HG02938 (cell line): ENCODE measurements around the gene NINJ1.
A peak's percentile ranks its signal among the peaks of the same experiment; 100 is the strongest.
"Not testable (repeated sequence)": the region's sequence is repeated elsewhere in the genome, so short reads cannot be mapped to it uniquely, and the experiment has no call there.

Experiments
- ATAC-seq: cut with Tn5 transposase; IDR thresholded peaks from one replicate; pipeline ENCODE4 v1.9.1; 2021; ENCODE audit warnings: mild to moderate bottlenecking, moderate library complexity; ENCODE audit not compliant: unreplicated experiment

NINJ1 gene

DNA sequence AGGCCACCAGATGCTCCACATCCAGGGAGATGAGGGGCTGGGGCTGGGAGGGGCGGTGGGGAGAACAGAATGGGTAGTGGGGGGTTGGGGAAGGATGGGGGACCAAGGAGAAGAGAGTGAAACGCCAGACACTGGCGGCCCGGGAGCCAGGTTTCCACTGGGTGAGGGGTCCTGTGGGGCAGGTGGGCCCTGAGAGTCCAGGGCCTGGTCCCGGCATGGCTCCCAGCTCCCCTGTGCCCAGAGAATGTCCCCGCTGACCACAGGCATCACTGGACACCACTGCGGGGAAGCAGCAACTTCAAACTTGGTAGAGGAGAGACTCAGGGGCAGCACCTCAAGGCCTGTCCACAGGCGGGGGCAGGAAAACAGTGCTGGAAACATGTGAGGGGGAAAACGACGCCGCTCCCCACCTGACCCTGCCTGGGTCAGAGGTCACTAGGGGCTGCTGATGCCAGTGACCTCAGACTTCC, 13.2 kb downstream of the NINJ1 start:
- ATAC-seq, result no peak

GRCh38 chr9:93119953-93120845, 13.9 kb downstream of the NINJ1 start:
- ATAC-seq, result peak; percentile 86

DNA sequence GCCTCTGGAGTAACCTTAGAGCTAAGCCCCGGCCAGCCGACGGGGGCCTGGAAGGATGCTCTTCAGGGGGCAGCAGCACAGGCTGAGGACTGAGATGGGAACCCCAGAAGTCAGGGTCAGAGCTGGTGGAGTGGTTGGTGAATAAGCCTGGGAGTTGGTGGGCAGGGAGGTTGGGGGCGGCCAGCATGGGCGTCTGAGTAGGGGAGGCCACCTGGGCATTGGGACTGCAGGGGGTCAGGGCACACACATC, 14.4 kb downstream of the NINJ1 start:
- no peak for ATAC-seq

- no peak for ATAC-seq
Observed at GRCh38 chr9:93118863-93119702, 15.0 kb downstream of the NINJ1 start.

DNA sequence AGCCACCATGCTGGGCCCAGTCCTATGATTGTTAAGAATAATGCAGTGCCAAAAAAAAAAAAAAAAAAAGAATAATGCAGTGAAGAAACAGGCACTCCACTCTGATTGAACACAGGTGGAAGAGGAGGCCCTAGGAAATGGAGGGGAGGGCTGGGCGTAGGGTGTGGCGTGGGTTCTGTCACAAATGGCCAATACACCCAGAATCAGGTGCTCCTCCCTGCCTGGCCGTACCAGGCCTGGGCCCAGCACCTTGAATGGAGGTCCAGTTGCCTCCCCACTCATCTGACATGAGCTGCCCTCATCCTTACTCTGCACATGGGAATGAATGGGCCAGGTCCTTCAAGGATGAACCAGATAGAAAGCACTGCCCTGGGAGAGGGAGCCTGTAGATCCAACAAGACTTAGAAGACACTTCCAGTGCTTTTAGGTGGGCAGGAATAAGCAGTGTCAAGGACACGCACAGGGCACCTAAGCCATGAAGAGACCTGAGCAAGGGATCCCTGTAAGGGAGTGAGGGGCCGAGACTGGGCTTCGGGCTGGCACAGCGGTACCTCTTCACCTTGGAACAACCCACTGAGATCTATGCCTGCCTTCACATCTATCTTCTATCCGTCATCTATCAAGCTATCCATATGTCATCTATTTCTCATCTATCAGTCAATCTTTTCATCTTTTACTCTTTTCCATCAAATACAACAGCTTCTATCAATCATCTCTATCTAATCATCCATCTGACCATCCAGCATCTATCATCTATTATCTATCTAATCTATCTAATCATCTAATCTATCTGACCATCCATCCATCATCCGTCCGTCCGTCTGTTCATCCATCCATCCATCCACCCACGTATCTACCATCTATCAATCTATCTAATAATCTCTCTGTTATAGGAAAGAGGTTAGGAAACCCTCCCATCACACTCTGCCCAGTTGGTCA, 15.9 kb downstream of the NINJ1 start:
- ATAC-seq, result no peak

DNA sequence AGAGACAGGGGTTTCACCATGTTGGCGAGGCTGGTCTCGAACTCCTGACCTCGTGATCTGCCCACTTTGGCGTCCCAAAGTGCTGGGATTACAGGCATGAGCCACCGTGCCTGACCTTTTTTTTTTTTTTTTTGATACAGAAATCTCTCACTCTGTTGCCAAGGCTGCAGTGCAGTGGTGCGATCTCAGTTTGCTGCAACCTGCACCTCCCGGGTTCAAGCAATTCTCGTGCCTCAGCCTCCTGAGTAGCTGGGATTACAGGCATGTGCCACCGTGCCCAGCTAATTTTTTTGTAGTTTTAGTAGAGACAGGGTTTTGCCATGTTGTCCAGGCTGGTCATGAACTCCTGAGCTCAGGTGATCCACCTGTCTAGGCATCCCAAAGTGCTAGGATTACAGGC, 16.5 kb downstream of the NINJ1 start:
- not testable (repeated sequence) for ATAC-seq

- no peak for ATAC-seq
Observed at GRCh38 chr9:93116072-93116961, 17.7 kb downstream of the NINJ1 start.

DNA sequence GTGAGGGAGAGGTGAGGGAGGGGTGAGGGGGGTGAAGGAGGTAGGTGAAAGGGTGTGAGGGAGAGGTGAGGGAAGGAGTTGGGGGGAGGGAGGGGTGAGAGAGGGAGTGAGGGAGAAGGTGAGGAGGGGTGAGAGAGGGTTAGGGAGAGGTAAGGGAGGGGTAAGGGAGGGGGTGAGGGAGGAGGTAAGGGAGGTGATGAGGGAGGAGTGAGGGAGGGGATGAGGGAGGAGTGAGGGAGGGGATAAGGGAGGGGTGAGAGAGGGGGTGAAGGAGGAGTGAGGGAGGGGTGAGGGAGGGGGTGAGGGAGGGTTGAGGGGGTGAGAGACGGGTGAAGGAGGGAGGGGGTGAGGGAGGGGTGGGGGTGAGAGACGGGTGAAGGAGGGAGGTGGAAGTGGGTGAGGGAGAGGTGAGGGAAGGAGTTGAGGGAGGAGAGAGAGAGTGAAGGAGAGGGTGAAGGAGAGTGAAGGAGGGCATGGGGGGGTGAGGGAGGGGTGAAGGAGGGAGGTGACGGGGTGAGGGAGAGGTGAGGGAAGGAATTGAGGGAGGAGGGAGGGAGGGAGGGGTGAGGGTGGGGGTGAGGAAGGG, 18.5 kb downstream of the NINJ1 start:
- ATAC-seq, result no peak

DNA sequence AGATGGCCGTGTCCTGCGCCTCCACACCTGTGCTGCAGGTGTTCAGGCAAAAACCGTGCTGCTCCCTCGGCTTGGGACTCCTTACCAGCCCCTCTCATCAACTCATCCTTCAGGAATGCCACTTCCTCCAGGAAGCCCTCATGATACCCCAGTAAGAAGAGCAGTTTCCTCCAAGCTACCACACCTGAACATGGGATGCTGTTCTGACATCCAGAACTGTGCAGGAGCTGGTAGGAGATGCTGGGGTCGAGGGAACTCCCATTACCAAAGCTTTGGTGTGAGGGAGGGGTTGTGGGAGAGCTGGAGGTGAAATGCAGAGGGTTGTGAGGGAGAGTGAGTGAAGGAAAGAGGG, 19.1 kb downstream of the NINJ1 start:
- no peak for ATAC-seq

DNA sequence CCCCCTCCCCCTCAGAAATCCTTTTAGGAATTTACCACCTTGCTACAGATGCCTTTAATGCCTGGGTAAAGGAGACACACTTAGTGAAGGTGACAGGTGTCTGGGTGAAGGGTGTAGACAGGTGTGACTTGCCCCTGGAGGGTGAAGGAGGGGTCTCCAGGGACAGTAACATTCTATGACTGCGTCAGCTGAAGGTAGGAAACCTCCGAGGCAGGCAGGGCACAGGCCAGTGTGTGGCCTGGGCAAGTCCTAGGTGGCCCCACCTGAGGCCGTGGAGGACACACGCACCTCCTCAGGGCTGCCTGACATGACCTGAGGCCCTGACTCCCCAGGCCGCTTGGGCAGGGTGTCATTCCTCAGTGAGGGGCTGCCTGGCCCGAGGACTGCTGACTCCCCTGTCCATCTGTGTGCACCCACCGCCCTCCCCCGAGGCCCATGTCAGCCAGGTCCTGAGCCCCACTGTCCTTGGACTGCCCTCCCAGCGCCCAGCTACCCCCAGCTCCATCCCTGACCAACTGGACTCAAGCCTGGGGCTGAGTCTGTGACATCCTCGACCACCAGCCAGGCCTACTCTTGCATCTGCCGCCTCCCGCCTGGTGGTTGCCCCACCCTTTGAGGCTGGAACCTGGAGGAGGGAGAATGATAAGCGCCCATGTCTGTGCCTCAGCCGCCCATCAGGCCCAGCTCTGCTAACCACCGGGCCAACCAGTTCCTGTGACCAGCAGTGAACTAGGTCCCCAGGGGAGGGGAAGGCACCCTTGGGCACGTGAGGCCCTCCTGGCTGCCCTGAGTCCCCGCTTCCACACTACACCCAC, 19.7 kb downstream of the NINJ1 start:
- no peak for ATAC-seq

DNA sequence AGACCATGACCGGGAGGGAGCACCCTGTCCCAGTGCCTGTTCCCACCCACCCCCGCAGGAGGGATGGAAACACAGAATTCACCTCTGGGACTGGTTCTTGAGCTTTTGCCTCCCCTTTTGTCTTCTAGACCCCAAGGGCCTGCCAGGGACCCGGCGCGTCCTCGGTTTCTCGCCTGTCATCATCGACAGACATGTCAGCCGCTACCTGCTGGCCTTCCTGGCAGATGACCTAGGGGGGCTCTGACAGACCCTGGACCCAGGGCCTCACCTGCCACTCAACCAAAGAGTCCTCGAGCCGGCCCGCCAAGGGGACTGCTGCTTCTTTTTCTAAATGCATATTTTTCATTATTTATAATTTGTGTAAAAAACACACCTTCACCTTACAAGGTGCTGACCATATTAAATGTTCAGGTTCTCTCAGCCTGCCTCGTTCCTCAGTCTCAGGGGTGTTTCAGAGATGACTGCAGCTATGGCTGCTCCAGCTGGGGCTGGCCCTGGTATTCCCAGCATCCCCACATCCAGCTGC, 21.1 kb downstream of the NINJ1 start:
- ATAC-seq, result no peak

DNA sequence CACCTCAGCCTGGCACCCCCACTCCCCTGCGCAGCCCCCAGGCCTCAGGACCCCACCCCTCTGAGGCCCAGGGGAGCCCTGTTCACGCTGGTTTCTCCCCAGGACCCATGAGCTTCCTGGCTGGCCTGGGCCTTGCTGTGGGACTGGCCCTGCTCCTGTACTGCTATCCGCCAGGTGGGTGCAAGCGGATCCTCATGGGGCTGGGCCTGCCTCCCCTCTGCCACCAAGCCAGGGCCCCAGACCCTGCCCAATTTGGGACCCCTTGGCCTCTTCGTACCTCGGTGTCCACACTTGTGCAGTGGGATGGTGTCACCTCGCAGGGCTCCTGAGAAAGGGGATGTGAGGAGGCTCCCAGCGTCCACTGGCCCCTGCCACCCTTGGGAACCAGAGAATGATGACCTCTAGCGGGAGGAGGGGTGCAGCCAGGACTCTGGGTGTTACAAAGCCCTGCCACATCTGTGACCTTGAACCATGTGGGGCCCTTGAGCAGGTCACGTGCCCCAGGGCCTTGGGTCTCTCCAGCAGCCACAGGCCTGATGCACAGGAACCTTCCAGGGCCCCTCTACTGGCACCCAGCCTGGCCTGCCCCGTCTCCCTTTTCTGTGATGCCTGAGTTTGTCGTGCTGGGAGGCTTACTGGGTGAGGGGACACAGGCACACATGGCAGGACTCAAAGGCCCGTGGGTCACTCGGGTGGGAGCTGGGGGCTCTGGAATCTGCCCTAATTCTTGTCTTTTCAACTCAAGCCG, 21.8 kb downstream of the NINJ1 start:
- ATAC-seq, result no peak

DNA sequence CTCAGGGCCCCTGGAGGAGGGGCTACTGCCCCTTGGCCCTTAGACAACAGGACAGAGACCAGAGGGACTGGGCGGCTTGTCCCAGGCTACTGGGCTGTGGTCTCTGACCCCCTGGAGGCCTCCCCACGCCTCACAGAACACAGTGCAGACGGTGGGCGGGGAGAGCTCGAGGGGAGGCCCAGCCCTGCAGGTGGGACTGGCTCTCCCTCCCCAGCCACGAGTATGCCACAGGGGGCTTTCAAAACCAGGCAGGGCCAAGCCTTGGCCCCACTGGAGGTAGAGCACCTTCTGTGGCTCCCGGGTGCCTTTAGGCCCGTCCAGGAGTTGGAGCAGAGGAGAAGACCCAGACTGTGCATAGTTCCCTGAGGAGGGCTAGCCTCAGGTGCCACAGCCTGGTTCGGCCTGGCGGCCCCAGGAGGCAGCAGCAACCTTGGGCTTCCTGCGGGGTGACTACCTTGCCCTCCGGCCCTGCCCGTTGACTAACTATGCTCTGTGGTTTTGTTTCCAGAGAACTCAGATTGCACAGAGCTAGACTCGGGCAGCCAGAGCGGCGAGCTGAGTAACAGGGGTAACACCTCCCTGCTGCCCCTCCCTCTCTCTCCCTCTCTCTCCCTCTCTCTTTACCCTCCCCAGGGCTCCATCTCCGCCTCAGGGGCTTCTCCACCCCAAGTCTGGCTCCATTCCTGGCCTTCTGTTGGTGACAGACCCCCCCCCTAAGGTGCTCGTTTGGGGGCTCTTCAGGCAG, 22.5 kb downstream of the NINJ1 start:
- ATAC-seq, result no peak

- ATAC-seq, result no peak
Observed at GRCh38 chr9:93111001-93111370, 23.1 kb downstream of the NINJ1 start.

DNA sequence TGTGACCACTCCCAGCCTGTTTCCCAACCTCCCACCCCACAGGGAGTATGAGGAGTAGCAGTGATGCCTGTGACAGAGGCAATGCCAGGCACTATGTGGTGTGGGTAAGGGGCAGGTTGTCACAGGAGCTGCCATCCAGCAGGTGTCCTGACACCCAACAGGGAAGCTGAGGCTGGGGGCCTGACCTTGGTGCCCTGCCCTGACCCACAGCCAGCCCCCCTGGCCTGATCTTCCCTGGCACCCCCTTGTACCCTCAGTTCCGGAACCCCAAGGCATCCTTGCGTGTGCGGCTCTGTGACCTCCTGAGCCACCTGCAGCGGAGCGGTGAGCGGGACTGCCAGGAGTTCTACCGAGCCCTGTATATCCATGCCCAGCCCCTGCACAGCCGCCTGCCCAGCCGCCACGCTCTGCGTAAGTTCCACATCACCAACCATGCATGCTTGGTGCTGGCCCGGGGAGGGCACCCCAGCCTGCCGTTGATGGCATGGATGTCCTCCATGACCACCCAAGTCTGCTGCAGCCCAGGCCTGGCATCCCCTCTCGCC, 23.7 kb downstream of the NINJ1 start:
- no peak for ATAC-seq

DNA sequence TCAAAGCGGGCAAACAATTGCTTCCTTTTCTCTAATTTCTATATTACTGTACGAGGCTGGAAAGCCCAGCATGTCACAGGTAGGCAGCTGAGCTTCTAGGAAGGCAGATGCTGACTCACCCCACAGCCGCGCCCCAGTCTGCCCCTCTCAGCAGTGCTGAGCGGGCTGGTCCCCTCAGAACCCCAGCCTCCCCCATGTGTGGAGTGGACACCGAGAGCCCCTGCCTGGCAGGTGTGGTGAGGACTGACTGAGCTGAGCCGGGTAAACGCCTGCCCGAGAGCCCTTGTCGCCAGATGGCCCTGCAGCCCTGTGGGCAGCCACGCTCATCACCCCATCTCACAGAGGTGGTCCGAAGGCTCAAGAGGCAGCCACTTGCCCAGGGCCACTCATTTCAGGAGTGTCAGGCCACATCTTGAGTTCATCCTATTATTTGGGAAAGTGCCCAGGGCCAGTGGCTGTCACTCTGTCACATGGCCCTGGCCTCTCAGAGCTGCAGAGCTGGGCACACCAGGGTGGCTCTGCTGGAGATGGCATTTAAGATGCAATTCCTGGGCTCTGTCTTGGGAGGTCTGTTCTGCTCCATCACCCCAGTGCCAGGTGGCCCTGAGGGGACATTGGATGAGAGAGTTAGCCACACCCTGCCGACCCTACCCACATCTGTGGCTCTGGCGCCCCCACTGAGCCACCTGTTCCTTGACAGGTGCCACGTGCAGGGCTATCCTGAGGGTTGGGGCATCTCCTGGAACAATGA, 25.6 kb downstream of the NINJ1 start:
- ATAC-seq, result no peak

GRCh38 chr9:93107825-93108161, 26.3 kb downstream of the NINJ1 start:
- ATAC-seq, result no peak
